Activated T-cell treated with anti-CD3 and anti-CD28 coated beads, Interleukin-2, amount 50 U/mL, for 72 hours (primary cell): ENCODE measurements around the gene ZSWIM5. TPM values are rescaled to one million over a fixed set of nuclear protein-coding genes. Genes with fewer than 3 reads are reported as not detected.

Experiments used
- ATAC-seq, 2 donors: fragments of 150-1000 bp; cut with Tn5 transposase; replicated peaks in 1 of 2; 2 replicates each; pipeline ENCODE4 v1.10.0; 2021; ENCODE audit warnings: moderate library complexity in 2 of 2, mild to moderate bottlenecking in 1 of 2
- DNase-seq, 2 donors: peaks; one replicate each; pipeline ENCODE4 v3.0.0; 2021 to 2022; ENCODE audit warnings: mixed read lengths in 1 of 2
- H3K27ac Mint-ChIP-seq: one replicate; pipeline ENCODE4 v1.8.0; 2022; ENCODE audit warnings: mild to moderate bottlenecking, moderate library complexity, mixed read lengths
- H3K27me3 Mint-ChIP-seq: one replicate; pipeline ENCODE4 v1.8.0; 2022; ENCODE audit warnings: low read depth, mixed read lengths
- H3K36me3 Mint-ChIP-seq, 2 donors: one replicate each; pipeline ENCODE4 v1.8.0; 2022; ENCODE audit warnings: mixed read lengths in 2 of 2, mild to moderate bottlenecking in 1 of 2; ENCODE audit not compliant: insufficient read depth in 2 of 2
- H3K4me1 Mint-ChIP-seq: one replicate; pipeline ENCODE4 v1.8.0; 2022; ENCODE audit warnings: low read depth, mixed read lengths
- H3K4me3 Mint-ChIP-seq, 2 donors: one replicate each; pipeline ENCODE4 v1.8.0; 2022; ENCODE audit warnings: mild to moderate bottlenecking in 2 of 2, mixed read lengths in 2 of 2, moderate library complexity in 2 of 2
- H3K9me3 Mint-ChIP-seq, 2 donors: one replicate each; pipeline ENCODE4 v1.8.0; 2022; ENCODE audit warnings: mixed read lengths in 2 of 2
- total RNA-seq, 2 donors: library from RNA; stranded (reverse); gene quantifications; one replicate each; pipeline ENCODE4 v1.2.3, GENCODE V29; 2022

ZSWIM5 gene
- total RNA-seq, 2 donors from 2014 or later = 1.1 to 2.1 TPM

DNA sequence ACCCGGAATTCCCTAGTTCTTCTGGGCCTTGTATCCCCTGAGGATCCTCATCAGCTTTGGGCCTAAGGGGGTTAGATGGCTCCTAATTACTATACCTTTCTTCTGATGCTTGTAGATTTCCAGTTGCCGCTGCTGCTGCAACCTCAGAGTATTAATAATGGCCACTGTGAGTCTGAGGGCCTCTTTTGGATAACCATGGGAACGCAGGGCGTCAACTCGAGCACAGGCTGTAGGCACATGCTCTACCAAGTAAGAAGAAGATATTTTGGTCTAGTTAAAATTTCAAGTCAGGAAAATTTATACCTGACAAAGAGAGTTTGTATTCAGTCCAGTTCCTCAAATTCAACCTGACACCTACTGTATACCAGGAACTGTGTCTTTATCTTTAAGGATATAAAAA lies 166.1 kb downstream of the ZSWIM5 start:
- H3K9me3 Mint-ChIP-seq = no peaks in the 10 kb centered on the region
- no peak for ATAC-seq
- H3K4me3 Mint-ChIP-seq = no peak overlapping the region
- no peak overlapping the region for H3K27ac Mint-ChIP-seq
- no peaks in the 10 kb centered on the region for H3K36me3 Mint-ChIP-seq
- no peaks in the 10 kb centered on the region for H3K27me3 Mint-ChIP-seq
- peaks cover 12% of the 10 kb centered on the region for H3K4me1 Mint-ChIP-seq
- no peak for DNase-seq

DNA sequence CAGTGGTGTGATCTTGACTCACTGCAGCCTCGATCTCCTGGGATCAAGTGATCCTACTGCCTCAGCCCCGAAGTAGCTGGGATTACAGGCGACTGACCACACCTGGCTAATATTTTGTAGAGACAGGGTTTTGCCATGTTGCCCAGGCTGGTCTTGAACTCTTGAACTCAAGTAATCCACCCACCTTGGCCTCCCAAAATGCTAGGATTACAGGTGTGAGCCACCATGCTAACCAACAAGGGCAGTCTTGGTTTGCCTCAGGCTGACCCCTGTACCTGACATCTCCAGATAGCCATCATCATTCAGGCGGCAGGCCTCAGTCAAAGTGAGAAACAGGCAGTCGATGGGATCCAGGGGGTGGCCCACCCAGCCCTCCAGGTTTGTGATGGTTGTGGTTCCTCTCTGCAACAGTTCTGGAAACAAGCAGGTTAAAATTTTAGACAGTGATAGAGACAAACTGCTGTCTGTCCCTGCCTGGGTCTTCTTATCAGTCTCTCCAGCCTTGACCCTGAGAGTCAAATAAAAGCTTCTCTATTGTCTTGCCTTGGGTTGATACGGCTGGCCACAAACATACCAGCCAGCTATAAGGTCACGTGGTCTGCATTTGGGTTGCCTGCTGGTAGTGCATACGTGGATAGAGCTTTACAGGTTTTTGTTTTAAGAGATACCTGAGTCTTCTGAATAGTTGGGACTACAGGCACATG lies 167.6 kb downstream of the ZSWIM5 start:
- ATAC-seq (no peak), DNase-seq (no peak)
- Mint-ChIP-seq H3K4me3 (no peak overlapping the region), H3K27me3 (no peaks in the 10 kb centered on the region), H3K36me3 (no peaks in the 10 kb centered on the region), H3K27ac (no peak overlapping the region), H3K9me3 (no peaks in the 10 kb centered on the region), H3K4me1 (peaks cover 12% of the 10 kb centered on the region)

DNA sequence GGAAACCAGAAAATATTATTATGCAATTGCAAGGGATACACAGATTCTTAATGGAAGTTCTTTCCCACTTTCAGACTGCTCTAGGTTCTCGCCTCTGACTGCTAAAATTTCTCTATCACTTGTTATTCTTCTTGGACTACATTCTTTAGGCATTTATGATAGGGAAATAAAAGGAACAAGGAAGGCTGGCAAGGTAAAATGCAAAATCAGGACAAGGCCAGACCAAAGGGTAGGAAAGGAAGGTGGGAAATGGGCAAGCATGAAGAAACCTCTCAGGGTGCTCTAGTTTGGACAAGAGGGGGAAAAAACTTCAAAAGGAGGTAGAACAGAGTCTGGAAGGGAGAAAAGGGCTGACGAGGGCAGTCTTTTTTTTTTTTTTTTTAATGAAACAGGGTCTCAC lies 168.2 kb downstream of the ZSWIM5 start:
- no peaks in the 10 kb centered on the region for H3K27me3 Mint-ChIP-seq
- H3K9me3 Mint-ChIP-seq = no peaks in the 10 kb centered on the region
- no peak for ATAC-seq
- peaks cover 16% of the 10 kb centered on the region for H3K4me1 Mint-ChIP-seq
- no peaks in the 10 kb centered on the region for H3K36me3 Mint-ChIP-seq
- H3K27ac Mint-ChIP-seq = no peak overlapping the region
- H3K4me3 Mint-ChIP-seq = no peak overlapping the region
- DNase-seq = no peak

DNA sequence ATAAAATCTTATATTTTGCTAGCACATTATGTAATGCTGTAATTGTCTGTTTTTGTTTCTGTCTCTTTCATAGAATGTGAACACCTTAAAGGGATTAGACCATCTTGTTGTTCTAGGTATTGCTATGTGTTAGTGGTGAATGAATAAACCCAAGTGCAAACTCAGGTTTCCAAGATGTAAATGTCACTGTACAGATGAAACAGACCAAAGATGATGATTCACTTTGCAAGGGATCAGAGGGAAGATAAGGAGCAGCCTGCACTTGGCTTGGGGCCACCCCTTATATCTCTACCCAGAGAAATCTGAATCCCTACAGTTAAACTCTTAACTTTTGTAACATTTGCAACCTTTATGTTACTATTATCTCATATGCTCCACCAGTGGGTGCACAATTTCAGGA lies 168.9 kb downstream of the ZSWIM5 start:
- Mint-ChIP-seq H3K9me3 (no peaks in the 10 kb centered on the region), H3K4me3 (no peak overlapping the region), H3K27me3 (no peaks in the 10 kb centered on the region), H3K27ac (no peak overlapping the region), H3K36me3 (no peaks in the 10 kb centered on the region), H3K4me1 (peaks cover 18% of the 10 kb centered on the region)
- DNase-seq (no peak), ATAC-seq (peak; percentile 91 to 95)

DNA sequence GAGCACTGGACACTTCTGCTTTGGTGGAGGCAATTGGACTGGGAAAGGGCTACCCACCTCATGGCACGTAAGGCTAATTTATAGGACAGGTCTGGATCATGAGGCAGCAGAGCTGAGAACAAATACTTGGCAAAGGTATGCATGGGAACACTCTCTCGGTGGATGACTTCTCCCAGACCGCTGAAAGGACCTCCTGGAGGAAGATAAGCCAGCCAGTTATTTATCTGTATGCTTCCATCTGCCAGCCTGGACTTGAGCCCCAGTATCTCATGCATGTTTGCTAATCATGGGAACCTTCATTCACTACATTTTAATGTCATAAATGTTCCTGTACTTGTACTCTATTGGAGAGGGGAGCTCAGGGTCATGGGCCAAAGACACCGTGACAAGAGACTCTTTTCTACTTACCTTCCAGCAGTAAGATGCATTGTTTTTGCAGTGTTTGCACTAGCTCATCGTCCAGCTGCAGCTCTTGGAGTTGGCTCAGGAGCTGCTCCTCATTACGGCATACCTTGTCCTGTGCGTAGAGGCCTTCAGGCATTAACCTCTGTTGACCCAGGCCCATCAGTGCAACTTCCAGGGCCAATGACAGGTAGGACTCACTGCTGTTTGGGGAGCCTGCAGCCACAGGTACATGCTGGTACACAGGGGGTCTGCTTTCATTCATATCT lies 170.6 kb downstream of the ZSWIM5 start:
- no peaks in the 10 kb centered on the region for H3K27me3 Mint-ChIP-seq
- H3K4me1 Mint-ChIP-seq = peaks cover 18% of the 10 kb centered on the region
- H3K9me3 Mint-ChIP-seq = no peaks in the 10 kb centered on the region
- H3K4me3 Mint-ChIP-seq = no peak overlapping the region
- no peak for DNase-seq
- ATAC-seq = no peak
- H3K27ac Mint-ChIP-seq = no peak overlapping the region
- H3K36me3 Mint-ChIP-seq = no peaks in the 10 kb centered on the region

DNA sequence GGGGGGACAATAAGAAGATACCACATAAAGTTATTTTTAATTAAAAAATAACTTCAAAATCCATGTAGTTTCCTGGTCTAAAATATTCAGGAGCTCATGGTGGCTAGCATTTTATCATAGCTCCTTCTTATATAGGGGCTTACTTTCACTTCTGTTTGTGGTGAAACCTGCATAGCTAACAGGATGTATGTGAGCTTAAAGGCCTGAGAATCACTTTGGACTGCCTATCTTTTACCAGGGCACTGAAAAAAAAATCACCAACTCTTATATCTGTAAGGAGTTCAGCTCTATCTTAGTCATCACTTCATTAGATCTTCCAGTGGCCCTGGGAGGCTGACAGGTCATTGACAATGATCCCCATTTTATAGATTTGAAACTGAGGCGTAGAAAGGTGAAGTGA lies 173.0 kb downstream of the ZSWIM5 start:
- Mint-ChIP-seq H3K27ac (no peak overlapping the region), H3K4me3 (no peak overlapping the region), H3K27me3 (no peaks in the 10 kb centered on the region), H3K4me1 (peaks cover 18% of the 10 kb centered on the region), H3K36me3 (no peaks in the 10 kb centered on the region), H3K9me3 (no peaks in the 10 kb centered on the region)
- no peak for ATAC-seq
- no peak for DNase-seq

DNA sequence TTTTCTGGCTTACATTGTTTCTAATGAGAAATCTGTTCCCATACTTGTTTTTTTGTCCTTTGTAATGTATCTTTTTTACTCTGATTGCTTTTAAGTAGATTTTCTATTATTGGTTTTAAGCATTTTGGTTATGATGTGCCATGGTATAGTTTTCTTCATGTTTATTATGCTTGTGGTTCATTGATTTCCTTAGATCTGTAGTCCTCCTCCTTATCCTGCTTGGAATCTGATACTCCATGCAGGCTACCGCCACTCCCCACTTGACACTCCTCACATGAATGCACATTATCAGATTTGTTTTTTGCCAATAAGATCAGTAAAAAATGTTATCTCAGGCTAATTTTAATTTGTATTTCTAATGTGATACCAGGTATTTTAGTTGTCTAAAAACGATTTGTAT lies 173.6 kb downstream of the ZSWIM5 start:
- ATAC-seq (no peak), DNase-seq (no peak)
- Mint-ChIP-seq H3K27ac (no peak overlapping the region), H3K36me3 (no peaks in the 10 kb centered on the region), H3K9me3 (no peaks in the 10 kb centered on the region), H3K27me3 (no peaks in the 10 kb centered on the region), H3K4me3 (no peak overlapping the region), H3K4me1 (peaks cover 18% of the 10 kb centered on the region)

DNA sequence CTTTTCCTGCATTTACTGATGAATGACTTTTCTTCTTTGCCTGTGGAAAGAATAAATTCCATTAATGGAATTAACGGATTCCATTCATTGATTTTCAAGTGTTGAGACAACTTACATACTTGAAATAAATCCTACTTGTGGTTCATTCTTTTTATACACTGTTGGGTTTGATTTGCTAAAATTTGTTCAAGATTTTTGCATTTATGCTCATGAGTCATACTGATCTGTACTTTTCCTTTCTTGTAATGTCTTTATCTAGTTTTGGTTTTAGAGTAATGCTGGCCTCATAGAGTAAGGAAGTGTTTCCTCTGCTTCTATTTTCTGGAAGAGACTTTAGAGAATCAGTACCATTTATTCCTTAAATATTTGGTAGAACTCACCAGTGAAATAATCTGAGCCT lies 180.0 kb downstream of the ZSWIM5 start:
- peaks cover 20% of the 10 kb centered on the region for H3K4me1 Mint-ChIP-seq
- no peak overlapping the region for H3K27ac Mint-ChIP-seq
- H3K27me3 Mint-ChIP-seq = no peaks in the 10 kb centered on the region
- H3K4me3 Mint-ChIP-seq = no peak overlapping the region
- H3K9me3 Mint-ChIP-seq = no peaks in the 10 kb centered on the region
- ATAC-seq (peak; percentile 33 to 65), DNase-seq (no peak)
- H3K36me3 Mint-ChIP-seq = no peaks in the 10 kb centered on the region

DNA sequence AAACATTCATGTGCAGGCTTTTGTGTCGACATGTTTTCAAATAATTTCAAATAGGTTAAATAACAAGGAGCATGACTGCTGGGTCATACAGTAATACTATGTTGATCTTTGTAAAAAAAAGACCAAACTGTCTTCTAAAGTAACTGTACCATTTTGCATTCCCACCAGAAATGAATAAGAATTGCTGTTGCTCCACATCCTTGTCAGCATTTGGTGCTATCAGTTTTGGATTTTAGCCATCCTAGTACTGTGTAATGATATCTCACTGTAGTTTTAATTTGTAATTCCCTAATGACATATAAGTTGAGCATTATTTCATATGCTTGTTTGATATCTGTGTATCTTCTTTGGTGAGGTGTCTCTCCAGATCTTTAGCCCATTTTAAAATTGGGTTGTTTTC lies 182.7 kb downstream of the ZSWIM5 start:
- Mint-ChIP-seq H3K4me1 (peaks cover 22% of the 10 kb centered on the region), H3K4me3 (no peak overlapping the region), H3K36me3 (no peaks in the 10 kb centered on the region), H3K27me3 (no peaks in the 10 kb centered on the region), H3K27ac (no peak overlapping the region), H3K9me3 (no peaks in the 10 kb centered on the region)
- no peak for ATAC-seq
- DNase-seq = no peak

DNA sequence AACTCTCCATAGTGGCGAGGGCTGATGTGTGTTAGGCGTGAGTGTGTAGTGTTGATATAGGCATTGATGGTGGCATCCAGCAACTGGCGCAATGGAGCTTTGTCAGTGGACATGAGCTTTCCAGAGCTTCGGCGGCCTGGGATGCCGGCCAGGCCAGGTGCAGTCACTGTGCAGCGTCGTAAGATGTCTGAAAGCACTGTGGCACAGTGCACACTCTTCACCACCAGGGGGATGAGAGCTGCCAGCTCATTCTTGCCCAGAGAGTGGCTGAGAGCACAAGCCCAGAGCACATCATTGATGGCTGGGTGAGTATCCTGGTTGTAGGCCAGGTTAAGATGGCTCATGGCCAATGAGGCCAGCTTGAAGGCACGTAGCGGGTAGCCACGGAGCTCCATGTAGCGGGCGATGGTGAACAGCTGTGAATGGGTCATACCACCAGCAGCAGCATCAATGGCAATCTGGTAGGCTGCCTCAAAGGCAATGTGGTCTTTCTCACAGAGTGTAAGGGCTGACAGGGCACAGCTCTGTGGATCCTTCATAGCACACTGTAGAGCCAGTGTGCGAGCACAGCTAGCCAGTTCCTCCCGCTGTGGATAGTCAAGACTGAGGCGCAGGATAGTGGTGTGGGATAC lies 187.7 kb downstream of the ZSWIM5 start:
- no peaks in the 10 kb centered on the region for H3K36me3 Mint-ChIP-seq

DNA sequence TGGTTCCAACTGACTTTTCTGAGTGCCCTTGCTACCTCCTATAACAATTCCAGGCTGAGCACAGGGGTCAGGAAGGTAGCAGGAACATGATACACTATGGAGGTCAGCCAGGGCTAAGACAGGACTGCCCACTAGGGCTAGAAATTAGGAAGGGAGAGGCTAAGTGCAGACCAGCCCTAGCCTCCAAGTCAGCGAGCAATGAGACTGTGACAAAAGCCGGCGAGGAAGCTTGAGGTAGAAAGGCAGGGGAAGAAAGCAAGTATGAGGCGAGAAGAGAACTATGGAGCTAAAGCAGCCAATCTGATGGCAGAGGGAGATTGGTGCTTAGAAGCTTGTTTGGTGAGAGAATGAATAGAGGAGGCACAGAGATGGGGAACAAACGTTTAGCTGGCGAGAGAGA lies 189.6 kb downstream of the ZSWIM5 start:
- ATAC-seq (no peak), DNase-seq (no peak)
- no peaks in the 10 kb centered on the region for H3K9me3 Mint-ChIP-seq
- H3K27me3 Mint-ChIP-seq = no peaks in the 10 kb centered on the region
- H3K27ac Mint-ChIP-seq = no peak overlapping the region
- peaks cover 26% of the 10 kb centered on the region for H3K4me1 Mint-ChIP-seq
- H3K4me3 Mint-ChIP-seq = no peak overlapping the region
- H3K36me3 Mint-ChIP-seq = no peaks in the 10 kb centered on the region

More for the DNA sequence above, 187.7 kb downstream of the ZSWIM5 start:
- Mint-ChIP-seq H3K4me3 (no peak overlapping the region), H3K9me3 (no peaks in the 10 kb centered on the region), H3K4me1 (peaks cover 21% of the 10 kb centered on the region), H3K27ac (no peak overlapping the region), H3K27me3 (no peaks in the 10 kb centered on the region)
- DNase-seq (peak; percentile 64 to 69), ATAC-seq (peak; percentile 87 to 89)

DNA sequence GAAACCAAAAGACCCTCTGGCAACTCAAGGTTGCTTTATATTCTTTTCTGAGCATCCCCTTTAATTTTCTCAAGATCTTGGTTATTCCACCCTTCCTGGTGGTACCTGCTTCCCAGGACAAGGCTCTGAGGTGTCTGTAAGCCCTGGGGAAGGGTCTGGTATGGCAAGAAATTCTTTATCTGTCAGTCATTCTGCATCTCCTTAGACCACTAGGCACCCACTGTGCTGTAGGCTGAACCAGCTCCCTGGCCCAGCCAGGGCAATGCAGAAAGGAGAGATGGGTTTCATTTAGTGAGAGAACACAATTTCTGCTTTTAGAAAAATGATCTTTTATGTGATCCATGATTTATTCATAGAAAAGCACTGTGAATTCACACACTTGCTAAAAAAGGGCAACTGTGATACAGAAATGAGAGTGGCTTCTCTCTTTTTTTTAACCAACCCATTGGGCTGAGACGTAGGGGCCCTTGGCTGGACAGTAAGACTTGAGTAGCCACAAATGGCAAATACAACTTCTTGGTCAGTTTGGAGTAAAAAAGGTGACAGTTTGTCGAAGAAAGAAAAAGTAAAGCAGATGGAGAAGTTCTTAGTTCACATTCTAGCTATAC lies 190.2 kb downstream of the ZSWIM5 start:
- Mint-ChIP-seq H3K36me3 (no peaks in the 10 kb centered on the region), H3K27ac (no peak overlapping the region), H3K4me3 (no peak overlapping the region), H3K4me1 (peaks cover 31% of the 10 kb centered on the region), H3K9me3 (no peaks in the 10 kb centered on the region), H3K27me3 (no peaks in the 10 kb centered on the region)
- DNase-seq = no peak
- no peak for ATAC-seq

DNA sequence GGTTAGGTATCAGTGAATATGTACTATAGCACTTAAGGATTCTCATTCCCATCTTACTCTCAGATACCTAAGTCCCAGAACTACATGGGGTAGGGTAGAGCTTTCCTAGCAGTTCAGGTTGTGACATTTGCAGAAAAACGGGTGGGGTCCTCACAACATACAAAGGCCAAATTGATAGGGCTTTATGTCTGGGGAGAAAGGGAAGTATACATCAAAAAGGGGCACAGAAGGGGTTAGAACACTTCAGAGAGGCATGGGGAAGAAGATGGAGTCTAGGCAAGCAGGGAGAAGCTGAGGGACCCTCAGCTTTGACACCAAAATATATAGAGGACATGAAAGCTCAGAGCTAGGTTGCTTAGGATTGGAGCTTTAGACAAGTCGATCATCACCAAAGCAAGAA lies 190.7 kb downstream of the ZSWIM5 start:
- Mint-ChIP-seq H3K27me3 (no peaks in the 10 kb centered on the region), H3K36me3 (no peaks in the 10 kb centered on the region), H3K4me1 (peaks cover 33% of the 10 kb centered on the region), H3K27ac (no peak overlapping the region), H3K9me3 (no peaks in the 10 kb centered on the region), H3K4me3 (no peak overlapping the region)
- ATAC-seq (no peak), DNase-seq (no peak)
